PC-3 (cell line): Measurements from ENCODE around the gene GTSF1L.

ENCODE experiments used
- EZH2 ChIP-seq: fragments of 300-600 bp; sonication (generic); IDR thresholded peaks from one replicate; pipeline ENCODE4 v1.6.1; 2017; ENCODE audit warnings: antibody characterized with exemption, mild to moderate bottlenecking, low read length; ENCODE audit not compliant: unreplicated experiment
- EZH2phosphoT487 ChIP-seq: fragments of 300-600 bp; sonication (generic); IDR thresholded peaks from 2 replicates; pipeline ENCODE4 v1.6.1; 2018; ENCODE audit warnings: mild to moderate bottlenecking, antibody characterized with exemption, low read length, borderline replicate concordance
- TF ChIP-seq, protein P1 (sequence below): fragments of 300-600 bp; sonication (generic); conservative IDR thresholded peaks from 2 replicates; pipeline ENCODE4 v1.5.1; 2017; ENCODE audit warnings: antibody characterized with exemption, low read depth, mild to moderate bottlenecking, low read length

GRCh38 chr20:43728686-43729255 is 2.0 kb upstream of the GTSF1L start:
- TF ChIP-seq, protein P1, sequence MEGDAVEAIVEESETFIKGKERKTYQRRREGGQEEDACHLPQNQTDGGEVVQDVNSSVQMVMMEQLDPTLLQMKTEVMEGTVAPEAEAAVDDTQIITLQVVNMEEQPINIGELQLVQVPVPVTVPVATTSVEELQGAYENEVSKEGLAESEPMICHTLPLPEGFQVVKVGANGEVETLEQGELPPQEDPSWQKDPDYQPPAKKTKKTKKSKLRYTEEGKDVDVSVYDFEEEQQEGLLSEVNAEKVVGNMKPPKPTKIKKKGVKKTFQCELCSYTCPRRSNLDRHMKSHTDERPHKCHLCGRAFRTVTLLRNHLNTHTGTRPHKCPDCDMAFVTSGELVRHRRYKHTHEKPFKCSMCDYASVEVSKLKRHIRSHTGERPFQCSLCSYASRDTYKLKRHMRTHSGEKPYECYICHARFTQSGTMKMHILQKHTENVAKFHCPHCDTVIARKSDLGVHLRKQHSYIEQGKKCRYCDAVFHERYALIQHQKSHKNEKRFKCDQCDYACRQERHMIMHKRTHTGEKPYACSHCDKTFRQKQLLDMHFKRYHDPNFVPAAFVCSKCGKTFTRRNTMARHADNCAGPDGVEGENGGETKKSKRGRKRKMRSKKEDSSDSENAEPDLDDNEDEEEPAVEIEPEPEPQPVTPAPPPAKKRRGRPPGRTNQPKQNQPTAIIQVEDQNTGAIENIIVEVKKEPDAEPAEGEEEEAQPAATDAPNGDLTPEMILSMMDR, result no peak
- TF ChIP-seq EZH2, result no peak
- TF ChIP-seq EZH2phosphoT487, result no peak
